ENCODE results near the gene COX7A2.

DNA sequence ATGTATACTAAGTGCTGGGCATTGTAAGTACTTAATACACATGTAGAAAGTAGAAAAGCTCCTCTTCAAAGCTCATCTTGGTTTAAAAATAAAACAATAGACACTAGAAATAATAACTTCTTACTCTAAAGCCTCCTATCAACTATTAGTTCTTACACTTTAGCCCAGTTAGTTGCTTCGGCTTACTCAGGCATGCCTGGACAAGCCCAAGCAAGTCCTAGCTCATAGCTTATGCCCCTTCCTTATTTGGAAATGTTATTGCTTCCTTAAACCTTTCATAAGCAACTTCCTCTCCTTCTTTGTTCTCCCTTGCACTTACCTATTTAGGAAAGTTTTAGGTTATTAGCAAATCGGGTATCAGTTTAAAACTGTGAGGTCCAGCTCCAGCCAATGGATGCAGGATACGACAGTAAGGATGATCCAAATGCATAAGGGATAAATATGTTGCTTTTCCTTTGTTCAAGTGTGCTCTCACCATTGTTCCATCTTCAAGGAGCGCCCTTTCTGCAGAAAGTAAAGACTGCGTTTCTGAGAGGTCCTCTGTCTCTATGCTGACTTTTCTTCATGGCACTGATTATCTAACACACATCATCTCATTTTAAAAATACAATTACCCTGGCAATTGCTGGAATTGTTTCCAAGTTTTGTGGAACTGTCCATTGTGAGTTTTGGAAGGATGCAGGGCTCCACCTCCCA is 28.7 kb upstream of the COX7A2 start:
- TF ChIP-seq, protein P1, sequence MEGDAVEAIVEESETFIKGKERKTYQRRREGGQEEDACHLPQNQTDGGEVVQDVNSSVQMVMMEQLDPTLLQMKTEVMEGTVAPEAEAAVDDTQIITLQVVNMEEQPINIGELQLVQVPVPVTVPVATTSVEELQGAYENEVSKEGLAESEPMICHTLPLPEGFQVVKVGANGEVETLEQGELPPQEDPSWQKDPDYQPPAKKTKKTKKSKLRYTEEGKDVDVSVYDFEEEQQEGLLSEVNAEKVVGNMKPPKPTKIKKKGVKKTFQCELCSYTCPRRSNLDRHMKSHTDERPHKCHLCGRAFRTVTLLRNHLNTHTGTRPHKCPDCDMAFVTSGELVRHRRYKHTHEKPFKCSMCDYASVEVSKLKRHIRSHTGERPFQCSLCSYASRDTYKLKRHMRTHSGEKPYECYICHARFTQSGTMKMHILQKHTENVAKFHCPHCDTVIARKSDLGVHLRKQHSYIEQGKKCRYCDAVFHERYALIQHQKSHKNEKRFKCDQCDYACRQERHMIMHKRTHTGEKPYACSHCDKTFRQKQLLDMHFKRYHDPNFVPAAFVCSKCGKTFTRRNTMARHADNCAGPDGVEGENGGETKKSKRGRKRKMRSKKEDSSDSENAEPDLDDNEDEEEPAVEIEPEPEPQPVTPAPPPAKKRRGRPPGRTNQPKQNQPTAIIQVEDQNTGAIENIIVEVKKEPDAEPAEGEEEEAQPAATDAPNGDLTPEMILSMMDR (IDR thresholded peaks at IDR 0.05) = no peak
- no peak for TF ChIP-seq POLR2A (IDR thresholded peaks at IDR 0.05)
- no peak for TF ChIP-seq POLR2AphosphoS5 (IDR thresholded peaks at IDR 0.05)
